GM21367 (cell line): ENCODE results near the gene ATP2A2.
A peak's percentile ranks its signal among the peaks of the same experiment; 100 is the strongest.
"Not testable (repeated sequence)": the region's sequence is repeated elsewhere in the genome, so short reads cannot be mapped to it uniquely, and the experiment has no call there.

ENCODE experiments used
- ATAC-seq: cut with Tn5 transposase; IDR thresholded peaks from one replicate; pipeline ENCODE4 v1.9.1; 2021; ENCODE audit not compliant: unreplicated experiment

ATP2A2 gene

GRCh38 chr12:110365489-110366320, 84.7 kb downstream of the ATP2A2 start:
- no peak for ATAC-seq

DNA sequence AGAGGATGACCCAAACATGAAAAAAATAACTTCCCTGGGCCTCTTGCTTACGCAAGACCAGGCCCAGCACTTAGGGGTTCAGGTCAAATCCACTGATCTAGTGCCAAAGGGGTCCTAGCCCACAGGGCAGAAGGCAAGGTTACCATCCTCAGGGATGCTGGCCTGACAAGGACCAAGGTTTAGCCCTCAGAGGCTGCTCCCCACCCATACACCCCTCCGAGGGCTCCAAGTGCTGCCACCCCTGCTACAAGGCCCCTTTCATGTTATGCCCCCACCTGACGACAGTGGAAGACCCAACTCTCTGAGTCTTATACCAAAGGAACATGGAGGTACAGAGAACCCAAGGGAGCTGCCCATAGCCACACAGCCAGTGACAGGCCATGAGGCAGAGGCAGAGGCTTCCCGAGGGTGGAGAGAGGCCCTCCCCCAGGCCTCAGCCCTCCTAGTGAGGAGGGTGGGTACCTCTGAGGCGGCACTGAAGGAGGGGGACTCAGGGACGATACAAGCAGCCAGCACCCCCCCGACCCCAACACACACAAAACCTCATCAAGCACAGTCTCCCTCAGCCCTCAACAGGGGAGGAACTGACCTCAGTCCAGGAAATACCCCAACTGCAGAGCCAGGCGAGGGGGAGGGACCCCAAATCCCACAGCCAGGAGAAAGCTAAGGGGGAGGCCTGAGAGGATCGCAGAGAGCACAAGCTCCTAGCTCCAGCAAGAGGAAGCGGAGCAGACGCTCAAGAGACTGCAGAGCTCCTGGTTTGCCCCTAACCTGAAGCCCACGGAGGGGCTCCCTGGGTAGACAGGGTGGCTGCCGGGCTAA, 85.5 kb downstream of the ATP2A2 start:
- no peak for ATAC-seq

DNA sequence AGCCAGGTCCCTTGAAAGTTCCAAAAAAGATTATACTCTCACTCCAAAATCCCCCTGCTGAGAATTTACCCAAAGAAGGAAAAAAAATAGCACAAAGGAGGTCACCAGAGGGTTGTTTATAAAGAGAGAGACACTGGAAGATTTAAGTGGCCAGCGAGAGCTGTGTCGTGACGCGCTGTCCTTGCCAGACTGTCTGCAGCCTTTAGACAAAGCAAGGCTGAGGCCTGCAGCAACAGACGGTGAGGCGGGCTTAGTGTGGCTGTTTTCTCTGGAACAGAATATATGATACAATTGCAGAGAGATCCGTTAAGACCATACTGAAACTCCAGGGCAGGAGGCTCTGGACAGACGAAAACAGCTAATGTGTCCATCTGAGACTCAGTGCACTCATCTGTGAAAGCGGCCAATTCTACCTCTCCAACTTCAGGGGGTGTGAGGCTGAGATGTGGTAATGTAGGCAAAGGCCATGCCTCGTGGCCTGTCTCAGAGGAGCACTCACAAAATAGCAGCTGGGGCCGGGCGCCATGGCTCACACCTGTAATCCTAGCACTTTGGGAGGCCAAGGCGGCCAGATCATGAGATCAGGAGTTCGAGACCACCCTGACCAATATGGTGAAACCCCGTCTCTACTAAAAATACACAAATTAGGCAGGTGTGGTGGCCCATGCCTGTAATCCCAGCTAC, 86.3 kb downstream of the ATP2A2 start:
- no peak for ATAC-seq

- ATAC-seq, result no peak
Measured at GRCh38 chr12:110369992-110370391, 88.9 kb downstream of the ATP2A2 start.

- no peak for ATAC-seq
Measured at GRCh38 chr12:110370732-110371231, 89.7 kb downstream of the ATP2A2 start.

DNA sequence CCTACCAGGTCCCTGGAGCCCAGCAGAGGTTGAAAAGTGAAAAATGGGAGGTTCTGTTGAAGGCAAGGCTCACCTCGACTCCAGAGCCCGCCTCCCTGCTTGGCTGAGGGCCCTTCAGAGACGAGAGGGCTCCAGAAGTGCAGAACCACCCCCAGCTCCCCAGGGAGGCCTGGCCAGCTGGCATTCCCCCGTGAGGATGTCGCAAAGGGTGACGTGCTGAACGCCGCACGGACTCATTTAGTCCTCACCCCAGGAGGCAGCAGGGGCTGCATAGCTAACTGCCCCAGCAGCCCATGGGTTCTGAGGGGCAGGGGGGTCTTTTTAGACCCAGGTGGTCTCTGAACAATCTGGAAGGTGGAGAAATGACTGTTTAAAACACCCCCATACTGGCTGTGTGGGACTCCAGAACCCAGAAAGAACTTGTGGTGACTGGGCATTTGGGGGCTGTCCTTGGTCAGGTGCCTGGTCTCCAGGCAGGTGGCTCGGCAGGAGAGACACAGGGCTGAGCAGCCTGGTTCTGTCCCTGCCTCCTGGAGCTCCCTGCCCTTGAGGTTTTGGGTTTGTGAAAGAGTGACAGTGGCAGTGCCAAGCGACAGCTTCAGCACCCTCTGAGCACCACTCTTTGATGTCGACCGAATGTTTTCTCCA, 90.5 kb downstream of the ATP2A2 start:
- ATAC-seq, result peak; percentile 46

DNA sequence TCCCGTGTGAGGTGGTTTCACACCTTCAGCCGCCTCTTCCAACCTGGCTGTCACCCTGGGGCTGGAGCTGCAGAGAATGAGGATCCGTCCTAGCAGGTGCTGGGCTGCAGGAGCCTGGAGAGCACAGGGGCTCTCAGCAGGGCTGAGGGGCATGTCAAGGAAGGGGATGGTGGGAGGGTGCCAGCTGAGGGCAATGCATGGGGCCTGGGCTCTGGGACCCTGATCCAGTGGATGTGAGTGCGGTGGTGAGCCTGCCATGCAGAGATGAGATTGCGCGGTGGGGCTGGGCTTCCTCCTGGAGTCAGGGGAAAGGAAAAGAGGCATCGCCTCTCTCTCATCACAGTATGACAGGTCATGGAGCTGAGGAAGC, 91.0 kb downstream of the ATP2A2 start:
- ATAC-seq, result no peak

DNA sequence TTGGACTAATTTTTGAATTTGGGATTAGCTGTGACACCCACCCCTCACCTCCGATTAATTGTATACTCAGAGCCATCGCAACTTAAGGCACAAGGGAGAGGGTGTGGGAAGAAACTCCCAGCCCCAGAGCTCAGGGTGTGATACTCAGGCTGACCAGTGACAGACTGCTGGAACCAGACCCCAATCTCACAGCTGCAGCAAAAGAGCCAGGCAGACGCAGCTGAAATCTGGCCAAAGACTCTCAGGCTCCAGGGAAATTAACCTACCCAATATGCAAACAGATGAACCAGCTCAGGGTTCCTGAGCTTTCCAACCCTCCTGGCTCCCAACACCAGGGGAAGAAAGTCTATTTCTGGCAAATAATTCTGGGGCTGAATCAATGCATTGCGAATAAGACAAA, 92.0 kb downstream of the ATP2A2 start:
- no peak for ATAC-seq

GRCh38 chr12:110373425-110373824, 92.4 kb downstream of the ATP2A2 start:
- ATAC-seq, result no peak

- ATAC-seq, result no peak
Measured at GRCh38 chr12:110373962-110374611, 93.0 kb downstream of the ATP2A2 start.

GRCh38 chr12:110378131-110378790, 97.2 kb downstream of the ATP2A2 start:
- not testable (repeated sequence) for ATAC-seq

- no peak for ATAC-seq
Measured at GRCh38 chr12:110379197-110379596, 98.2 kb downstream of the ATP2A2 start.

- ATAC-seq, result no peak
Measured at GRCh38 chr12:110379631-110380030, 98.6 kb downstream of the ATP2A2 start.

DNA sequence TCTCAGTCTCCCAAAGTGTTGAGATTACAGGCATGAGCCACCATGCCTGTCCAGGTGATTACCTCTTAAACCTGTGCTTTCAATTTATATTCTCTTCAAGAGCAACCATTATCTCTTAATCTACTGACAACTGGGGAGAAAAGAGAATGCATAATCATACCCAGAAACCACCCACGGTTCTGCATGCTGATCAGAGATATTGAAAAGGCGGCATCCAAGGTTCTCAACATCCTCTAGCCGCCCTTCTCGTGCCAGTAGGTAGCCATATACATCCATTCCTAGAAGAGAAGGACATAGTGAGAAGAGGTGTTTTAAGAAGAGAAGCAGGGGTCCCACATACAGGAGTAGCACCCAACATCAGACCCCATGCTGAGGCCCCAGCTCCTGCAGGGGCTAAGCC, 101.6 kb downstream of the ATP2A2 start:
- no peak for ATAC-seq
